NCI-H146 treated with DMSO at 0.1 percent for 48 hours (cell line): ENCODE results near the gene BICRA.
"Not testable (repeated sequence)": the region's sequence is repeated elsewhere in the genome, so short reads cannot be mapped to it uniquely, and the experiment has no call there.

Source experiments
- DNase-seq: peaks from one replicate; lab custom pipeline; 2025; ENCODE audit not compliant: unreplicated experiment; lab: John Stamatoyannopoulos, UW

Gene BICRA

DNA sequence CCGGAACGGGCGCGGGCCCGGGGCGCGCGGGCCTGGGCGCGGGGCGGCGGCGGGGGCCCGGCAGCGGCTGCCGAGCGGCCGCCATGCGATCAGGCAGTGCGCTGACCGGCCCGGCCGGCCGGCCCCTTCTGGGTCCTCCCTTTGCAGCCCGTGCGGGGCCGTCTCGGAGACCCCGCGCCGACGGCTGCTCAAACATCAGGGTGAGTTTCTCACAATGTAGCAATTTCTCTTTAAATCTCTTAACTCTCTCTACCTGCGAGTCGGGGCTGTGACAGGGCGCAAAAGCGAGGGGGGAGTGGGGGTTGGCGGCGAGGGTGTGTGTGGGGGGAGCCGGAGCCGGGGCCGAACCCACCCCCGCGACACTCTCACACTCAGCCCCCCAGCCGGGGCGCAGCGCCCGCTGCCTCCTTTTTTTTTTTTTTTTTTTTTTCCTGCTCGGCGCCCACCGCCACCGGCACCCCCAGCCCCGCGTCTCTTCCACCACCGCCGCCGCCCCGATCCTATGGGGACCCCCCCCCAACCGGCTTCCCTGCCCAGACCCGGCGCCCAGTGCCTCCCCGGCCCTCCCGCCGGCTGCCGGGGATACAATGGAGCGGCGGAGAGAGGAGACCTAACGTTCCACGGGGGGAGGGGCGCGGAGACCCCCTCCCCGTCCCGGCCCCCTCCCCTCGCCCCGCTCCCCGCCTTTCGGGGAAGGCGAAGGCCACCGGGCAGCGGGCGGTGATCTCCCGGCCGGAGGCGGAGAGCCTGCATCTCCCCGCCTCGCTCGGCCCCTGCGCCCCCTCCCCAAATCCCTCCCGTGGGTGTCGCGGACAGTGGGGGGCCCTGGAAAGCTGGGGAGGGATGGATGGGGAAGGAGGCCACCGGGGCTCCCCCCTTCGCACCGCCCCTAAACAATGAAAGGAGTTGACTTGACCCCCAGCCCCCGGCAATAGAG is at the start of gene BICRA:
BICRA (plus strand) TSS at position 166 of the 937 bp plus-strand sequence. CDS start 64,441 bp downstream, outside the sequence.
- DNase-seq = peak; percentile 67

DNA sequence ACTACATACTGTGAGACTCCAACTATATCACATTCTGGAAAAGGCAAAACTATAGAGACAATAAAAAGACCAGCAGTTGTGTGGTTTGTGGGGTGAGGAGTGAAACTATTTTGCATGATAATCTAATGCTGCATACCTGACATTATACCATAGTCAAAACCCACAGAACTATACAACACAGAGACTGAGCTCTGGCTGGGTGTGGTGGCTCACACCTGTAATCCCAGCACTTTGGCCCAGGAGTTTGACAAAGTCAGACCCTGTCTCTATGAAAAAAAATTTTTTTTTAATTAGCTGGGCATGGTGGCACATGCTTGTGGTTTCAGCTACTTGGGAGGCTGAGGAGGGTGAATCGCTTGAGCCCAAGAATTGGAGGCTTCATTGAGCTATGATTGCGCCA is 47.9 kb upstream of the BICRA start:
- DNase-seq = no peak

DNA sequence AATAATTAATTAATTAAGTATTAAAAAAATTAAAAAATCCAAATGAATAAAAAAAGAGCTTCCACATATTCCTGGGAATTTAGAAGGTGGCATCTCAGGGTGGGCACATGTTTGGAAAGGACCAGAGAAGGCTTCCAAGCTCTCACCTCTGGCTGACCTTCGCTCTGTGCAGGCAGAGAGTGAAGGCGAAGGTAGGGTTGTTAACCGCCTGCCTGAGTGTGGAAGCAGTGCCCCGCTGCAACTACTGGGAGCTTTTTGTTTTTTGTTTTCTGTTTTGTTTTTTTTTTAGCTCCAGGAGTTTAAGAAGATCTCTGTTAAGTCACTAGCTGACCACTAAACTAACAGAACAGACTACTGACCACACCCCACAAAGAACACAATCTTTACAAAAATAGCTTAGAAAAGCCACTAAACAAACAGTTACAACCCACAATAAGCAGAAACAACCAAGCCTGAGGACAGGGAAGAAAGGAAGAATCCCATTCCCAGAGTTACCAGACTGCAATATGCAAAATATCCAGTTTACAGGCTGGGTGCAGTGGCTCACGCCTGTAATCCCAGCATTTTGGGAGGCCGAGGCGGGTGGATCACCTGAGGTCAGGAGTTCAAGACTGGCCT is 47.4 kb upstream of the BICRA start:
- no peak for DNase-seq

DNA sequence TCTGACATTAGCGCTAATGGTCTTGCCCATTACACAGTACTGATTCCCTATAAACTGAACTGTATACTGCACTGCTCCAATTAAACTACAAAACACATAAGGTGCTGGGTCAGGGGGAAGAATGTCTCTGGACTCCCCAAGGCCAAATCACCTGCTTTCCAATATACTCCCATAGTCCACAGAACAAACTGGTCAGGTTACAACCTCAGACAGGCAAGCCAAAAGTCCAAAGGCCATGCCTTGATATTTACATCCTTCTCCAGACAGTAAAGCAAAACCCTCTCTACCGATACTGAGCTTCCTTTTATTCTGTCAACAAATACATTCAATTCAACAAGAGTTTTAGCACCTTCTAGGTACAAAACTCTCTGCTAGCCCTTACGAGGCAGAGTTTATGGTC is 44.9 kb upstream of the BICRA start:
- DNase-seq = no peak

DNA sequence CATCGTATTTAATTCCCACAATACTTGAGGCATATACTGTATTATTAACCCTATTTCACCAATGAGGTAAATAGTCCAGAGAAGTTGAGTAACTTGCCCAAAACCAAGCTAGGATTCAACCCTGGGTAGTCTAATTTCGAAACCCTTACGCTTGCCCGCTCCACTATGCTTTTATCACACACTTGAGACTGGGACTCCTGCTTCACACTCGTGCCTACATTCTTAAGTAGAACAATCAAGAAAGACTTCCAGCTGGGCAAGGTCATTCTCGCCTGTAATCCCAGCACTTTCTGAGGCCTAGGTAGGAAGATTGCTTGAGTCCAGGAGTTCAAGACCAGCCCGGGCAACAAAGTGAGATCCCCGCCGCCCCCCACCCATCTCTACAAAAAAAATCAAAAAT is 39.6 kb upstream of the BICRA start:
- no peak for DNase-seq

DNA sequence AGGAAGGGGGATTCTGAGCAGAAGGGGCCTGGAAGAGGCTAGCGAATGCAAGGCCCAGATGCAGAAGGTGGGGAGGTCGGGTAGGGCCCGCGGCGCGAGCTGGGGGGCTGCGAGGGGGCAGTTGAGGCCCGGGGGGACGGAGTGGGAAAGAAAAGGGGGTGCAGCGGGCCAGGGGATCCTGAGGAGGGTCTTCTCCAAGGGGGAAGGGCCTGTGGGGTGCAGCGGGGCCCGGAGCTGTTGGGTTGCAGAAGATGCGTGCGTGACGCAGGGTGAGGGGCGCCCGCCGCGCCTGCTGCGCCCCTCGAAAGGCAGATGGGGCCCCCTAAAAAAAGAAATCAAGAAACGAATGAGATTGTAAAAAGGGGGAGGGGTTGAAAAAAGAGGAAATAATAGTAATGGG is 36.3 kb upstream of the BICRA start:
- no peak for DNase-seq

DNA sequence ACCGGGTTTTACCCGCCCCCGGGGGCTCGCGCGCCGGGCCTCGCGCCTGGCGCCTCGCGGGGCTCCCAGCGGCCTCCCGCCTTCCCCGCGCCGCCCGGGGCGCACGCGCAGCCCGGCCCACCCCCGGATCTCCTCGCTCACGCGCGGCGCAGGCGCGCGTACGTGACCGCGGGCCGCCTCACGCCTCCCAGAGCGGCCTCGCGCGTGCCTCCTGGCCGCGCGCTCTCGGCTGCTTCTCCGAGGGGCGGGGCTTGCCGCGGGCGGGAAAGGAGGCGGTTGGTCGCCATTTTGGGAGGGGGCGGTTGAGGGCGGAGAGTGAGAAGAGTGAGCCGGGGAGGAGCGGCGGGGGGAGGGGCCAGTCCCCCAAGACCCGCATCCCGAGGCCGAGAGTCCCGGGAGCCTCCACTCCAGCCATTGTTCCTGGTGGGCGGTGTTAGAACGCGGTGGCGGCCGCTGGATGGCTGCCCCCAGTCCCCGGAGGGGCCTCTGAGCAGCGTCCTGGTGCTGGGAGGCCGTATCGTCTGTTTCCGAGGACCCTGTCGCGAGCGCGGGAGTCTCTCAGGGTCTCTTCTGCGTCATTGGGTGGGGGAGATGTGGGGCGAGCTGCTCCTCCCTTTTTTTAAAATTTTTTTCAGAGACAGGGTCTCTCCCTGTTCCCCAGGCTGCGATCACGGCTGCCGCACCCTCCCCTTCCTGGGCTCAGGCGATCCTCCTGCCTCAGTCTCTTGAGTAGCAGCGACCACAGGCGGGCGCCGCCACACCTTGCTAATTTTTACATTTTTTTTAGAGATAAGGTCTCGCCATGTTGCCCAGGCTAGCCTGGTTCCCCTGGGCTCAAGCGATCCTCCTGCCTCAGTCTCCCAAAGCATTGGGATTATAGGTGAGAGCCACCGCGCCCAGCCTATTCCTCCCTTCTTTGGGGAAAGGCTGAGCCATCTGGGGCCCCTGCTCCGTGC is 35.6 kb upstream of the BICRA start, which contains the start of gene ZNF541:
ZNF541 (minus strand) TSS at position 78 of the 956 bp plus-strand sequence. CDS start 17,292 bp downstream, outside the sequence.
- DNase-seq = no peak

DNA sequence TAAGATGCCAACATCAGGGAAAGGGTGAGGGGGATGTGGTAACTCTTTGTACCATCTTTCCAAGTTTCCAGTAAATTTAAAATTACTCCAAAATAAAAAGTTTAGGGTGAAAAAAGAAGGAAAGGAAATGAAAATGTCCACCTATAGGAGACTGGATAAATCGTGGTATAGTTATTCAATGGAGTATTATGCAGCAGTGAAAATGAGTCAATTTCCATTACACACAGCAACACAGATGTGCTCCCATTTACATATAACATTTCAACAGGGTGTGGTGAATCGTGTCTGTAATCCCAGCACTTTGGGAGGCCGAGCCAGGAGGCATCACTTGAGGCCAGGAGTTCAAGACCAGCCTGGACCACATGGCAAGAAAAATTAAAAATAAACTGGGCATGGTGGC is 28.5 kb upstream of the BICRA start:
- DNase-seq = no peak

DNA sequence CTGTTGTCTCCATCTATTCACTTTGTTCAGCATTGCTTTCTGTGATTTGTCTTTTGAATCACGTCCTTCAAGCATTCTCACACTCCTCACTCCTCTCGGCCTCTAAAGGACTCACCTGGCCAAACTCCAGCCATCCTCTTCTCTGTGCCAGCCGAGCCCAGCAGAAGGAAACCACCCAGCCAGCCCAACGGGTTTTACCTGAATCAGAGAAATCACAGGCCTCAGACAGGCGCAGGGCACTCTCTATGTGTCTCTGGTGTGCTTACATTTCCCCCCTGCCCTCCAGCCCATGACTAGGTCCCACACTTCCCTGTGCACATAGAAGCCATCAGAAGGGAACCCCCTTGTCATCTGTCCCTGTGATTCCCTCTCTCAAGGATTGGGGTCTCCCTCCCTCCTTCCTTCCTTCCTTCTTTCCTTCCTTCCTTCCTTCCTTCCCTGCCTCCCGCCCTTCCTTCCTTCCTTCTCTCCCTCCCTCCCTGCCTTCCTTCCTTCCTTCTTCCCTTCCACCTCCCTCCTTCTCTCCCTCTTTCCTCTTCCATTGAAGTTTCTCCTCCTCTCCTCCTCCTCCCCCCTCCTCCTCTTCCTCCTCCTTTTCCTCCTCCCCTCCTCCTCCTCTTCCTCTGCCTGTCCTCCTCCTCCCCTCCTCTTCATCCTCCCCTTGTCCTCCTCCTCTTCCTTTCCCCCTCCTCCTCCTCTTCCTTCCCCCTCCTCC is 27.2 kb upstream of the BICRA start:
- no peak for DNase-seq

DNA sequence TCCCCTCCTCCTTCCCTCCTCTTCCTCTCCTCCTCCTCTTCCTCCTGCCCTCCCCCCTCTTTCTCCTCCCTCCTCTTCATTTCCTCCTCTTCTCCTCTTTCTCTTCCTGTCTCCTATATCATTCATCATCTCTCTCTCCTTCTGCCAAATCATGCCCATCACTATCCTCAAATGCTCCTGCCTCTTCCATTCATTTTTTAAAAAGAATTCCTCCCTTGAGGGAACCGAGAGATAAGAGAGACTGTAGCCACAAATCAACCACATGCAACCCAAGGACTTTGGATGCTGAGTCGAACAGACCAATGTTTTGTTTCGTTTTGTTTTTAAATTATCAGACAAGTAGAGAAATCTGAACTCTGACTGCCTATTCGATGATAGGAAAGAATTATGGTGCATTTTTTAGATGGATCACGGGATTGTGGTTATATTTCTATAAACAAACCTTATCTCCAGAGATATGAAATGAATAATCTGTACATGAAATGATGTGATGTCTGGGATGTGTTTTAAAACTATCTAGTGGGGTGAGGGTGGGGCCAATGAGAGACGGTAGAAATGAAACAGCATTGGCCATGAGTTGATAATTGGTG is 26.5 kb upstream of the BICRA start:
- DNase-seq = no peak

DNA sequence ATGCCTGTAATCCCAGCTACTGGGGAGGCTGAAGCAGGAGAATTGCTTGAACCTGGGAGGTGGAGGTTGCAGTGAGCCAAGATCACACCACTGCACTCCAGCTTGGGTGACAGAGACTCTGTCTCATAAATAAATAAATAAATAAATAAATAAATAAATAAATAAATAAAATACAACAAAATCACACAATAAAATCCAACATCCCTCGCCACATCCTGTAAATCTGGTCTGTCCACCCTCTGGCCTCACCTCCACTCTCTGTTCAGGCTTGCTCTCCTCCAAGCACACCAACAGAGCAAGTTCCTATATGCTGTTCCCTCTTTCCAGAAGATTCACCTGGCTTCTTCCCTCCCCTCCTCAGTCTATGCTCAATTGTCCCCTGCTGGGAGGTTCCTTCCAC is 25.8 kb upstream of the BICRA start:
- not testable (repeated sequence) for DNase-seq

DNA sequence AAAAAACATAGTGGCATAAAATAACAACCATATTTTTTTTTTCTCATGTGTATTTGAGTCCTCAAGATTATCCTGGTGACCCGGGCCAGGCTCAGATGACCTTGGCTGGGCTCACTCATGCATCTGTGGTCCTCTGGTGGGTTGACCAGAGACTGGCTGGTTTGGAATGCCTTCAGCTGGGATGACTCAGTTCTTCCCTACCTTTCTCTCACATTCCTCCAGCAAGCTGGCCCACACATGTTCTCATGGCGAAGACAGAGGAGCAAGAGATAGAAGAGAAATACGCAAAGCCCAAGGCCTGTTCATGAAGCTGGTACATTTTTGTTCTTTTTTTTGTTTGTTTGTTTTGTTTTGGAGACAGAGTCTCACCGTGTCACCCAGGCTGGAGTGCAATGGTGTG is 21.6 kb upstream of the BICRA start:
- DNase-seq = no peak

DNA sequence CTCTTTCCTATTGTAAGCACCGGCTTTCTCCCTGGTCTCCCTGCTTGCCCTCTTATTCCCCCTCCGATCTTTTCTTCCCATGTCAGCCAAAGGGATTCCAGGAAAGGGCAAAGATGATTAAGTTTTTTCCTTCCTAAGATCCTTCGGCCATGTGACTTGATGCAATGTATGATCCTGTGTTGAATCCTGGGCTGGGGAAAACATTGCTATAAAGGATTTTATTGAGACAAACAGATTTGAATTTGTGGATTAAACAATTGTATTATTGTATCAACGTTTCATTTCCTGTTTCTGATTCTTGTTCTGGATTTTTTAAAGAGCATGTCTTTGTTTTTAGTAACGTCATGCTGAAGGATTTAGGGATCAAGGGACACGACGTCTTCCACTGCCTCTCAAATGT is 19.1 kb upstream of the BICRA start:
- DNase-seq = no peak

DNA sequence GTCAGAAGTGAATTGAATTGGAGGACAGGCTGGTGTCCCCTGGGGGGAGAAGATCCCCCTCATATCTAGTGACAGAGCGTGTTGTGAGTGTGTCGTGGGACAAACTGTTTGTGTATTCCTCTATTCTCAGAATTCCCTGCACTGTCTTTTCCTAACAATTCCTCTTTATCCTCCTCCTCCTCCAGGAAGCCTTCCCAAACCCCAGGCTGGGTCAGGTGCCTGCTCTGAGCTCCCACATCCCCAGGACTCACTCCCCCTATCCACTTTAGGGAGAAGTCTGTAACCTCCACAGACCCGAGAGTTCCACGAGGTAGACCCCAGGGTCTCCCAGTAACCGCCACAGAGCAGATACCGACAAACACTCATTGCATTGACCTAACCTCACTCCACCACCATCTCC is 15.1 kb upstream of the BICRA start:
- no peak for DNase-seq

DNA sequence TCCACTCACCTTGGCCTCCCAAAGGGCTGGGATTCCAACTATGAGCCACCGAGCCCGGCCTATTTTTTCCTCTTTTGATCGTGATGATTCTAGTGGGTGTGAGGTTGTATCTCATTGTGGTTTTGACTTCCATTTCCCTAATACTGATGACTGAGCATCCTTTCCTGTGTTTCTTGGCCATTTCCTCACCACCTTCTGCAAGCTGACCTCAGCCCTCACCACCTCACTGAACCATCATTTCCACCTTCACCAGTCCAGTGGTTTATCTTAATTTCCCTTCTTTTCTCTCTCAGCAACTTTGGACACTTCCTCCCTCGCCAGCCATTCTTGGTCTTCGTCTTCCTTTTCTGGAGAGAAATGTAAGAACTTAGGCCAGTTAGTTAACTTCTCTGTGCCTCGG is 13.0 kb upstream of the BICRA start:
- DNase-seq = no peak

DNA sequence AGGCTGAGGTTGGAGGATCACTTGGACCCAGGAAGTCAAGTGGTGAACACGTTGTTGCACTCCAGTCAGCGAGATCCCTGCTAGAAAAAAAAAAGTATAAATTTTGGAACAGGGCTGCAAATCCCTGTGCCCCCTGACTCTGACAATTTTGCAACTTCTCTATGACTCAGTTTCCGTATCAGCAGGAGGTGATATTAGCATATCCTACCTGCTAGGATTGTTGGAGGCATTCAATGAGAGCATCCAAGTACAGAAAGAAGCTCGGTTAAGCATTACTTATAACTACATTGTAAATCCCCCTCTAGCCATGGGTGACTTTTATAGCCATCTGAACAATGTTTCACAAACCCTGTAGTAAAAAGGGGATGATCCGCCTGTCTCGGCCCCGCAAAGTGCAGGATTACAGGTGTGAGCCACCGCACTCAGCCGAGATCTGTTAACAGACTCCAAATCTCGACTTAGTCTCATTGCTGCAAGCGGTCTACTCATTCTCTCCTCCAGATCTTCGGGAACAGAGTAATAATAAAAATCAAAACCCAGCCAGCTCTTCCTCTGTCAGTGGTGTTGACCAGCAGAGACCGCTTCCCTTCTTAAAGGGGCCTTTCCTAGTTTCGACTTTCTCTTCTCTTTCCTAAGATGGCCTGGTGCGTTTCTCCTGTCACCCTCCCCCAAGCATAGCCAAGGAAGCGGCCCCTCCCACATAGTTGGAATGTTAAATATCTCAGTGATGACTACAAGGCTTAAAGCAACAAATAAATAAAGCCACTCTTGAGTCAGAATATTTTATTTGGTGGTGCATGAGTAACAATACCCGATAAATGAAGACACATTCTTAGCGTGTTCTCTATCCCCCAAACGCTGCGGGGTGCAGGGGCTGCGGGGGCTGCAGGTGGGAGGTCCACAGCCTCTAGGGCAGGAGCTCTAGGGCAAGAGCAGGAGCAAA is 10.3 kb upstream of the BICRA start:
- DNase-seq = no peak

DNA sequence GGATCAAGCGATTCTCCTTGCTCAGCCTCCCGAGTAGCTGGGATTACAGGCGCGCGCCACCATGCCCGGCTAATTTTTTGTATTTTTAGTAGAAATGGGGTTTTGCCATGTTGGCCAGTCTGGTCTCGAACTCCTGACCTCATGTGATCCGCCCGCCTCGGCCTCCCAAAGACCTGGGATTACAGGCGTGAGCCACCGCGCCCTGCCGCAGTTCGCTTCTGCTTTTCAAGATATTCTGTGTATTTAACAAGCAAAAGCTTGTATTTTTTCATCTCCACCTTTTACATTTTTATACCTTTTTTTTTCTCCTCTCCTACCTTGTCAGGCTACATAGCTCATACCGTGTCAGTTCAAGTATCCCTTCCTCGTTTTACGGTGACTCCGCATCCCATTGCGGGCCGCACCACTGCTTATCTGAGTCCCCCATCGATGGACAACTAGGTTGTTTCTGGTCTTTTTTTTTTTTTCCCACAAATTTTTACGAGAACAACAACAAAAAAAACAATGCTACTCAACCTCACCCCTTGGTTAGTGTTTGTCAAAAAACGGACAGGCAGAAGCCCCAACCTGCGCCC is 9.2 kb upstream of the BICRA start:
- DNase-seq = not testable (repeated sequence)

DNA sequence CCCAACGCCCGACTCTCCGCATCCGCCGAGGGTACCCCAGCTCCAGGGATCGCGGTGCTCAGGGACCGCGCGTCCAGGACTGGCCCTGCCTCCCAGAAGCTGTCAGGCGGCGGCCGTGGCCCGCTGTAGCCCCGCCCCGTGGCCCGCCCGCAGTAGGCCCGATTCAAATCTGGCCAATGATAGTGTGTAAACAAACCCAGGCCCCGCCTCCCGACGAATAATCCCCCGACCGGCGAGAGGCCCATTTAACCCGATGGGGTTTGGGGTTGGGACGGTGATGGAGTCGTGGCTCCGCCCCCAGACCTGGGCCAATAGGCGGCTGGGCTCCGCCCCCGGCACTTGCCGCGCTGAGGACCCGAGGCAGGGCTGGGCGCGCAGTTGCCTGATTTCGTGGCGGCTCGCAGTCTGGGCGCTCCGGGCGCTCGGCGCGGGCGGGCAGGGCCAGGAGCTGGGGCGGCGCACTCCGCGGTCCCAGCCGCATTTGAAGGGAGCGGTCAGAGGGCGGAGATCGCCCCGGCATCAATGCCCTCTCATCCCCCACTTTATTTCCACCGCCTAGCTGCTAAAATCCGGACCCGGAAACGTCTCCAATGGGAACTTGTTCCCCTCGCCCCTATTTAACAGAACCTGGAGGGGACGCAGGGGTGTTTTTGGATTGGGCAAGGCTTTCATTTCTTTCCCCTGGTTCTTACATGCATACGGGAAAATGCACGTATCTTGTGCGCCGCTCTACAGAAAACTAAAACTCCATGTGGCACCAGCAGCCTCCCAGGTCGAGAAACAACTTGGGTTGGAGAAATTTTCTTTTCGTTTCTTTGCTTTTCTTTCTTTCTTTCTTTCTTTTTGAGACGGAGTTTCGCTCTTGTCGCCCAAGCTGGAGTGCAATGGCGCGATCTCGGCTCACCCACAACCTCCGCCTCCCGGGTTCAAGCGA is 8.4 kb upstream of the BICRA start:
- peak; percentile 98 for DNase-seq
